HG03460 (cell line): Measurements from ENCODE around the gene USH2A.
A peak's percentile ranks its signal among the peaks of the same experiment; 100 is the strongest.

Source experiments
- ATAC-seq: cut with Tn5 transposase; IDR thresholded peaks from one replicate; pipeline ENCODE4 v1.9.1; 2021; ENCODE audit not compliant: unreplicated experiment

Gene USH2A

DNA sequence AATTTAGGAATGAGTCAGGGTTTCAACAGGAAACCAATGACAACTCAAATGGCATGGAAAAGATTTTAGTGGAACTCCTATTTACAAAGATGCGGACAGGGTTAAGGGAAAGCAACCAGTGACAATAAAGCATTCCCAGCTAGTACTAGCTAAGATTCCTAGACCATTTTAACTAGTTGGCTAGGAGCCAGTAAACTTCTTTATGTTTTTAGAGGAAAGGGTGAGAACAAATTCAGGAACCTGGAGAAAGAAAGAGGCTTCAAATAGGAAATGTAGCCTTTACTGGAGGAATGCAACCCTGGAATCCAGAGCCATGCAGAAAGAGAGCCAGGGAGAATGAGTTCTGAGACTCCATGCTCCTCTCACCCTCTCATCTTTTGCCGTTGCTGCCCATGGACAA is 439.6 kb downstream of the USH2A start:
- no peak for ATAC-seq

DNA sequence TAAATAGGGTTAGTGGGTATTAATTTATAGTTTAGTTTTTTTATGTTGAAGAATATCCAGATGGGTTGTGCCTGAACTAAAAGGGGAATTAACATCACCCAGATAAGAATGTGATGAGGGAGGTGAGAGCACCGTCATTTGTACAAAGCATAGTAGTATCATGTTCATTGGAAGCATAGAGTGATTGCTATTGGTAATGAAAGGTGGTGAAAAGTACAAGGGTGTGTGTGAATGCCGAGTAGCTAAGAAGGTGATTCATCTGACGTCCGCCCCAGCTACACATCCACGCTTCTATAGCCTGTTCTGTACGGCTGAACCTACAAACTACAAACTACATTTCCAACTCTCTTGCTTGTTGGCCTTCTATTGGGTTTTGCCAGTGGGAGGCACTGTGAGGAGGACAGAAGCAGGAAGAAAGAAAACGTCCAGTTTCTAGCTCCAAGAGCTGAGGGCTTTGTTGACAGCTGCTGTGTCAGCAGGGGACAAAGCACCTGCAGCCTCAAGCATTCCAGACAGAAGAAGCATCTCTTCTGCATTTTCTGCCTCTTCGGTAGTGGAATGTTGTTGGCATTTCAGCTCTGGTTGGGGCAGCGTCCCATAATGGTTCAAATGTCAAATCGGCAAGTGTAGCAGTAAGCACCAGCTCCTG is 451.3 kb downstream of the USH2A start:
- ATAC-seq, result no peak

DNA sequence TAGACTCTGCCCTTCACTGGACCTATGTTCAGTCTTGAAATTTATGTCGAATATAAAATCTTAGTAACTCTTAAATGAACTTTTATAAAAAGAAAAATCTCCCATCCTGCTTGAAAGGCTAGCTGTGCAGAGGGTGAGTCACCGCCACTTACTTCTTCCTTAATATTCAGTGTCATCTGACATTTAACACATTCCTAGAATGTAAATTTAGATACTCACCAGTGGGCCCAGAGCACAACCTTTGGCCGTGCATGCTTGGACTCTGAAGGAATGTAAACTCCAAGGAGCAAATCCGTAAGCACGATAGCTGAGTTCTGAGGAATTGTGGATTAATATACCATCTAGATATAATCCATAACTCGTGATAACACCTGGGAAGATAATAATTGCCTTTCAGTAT is 452.8 kb downstream of the USH2A start:
- ATAC-seq, result no peak

GRCh38 chr1:215963621-215964020 is 459.6 kb downstream of the USH2A start:
- no peak for ATAC-seq

- no peak for ATAC-seq
Measured at GRCh38 chr1:215963040-215963439, 460.2 kb downstream of the USH2A start.

DNA sequence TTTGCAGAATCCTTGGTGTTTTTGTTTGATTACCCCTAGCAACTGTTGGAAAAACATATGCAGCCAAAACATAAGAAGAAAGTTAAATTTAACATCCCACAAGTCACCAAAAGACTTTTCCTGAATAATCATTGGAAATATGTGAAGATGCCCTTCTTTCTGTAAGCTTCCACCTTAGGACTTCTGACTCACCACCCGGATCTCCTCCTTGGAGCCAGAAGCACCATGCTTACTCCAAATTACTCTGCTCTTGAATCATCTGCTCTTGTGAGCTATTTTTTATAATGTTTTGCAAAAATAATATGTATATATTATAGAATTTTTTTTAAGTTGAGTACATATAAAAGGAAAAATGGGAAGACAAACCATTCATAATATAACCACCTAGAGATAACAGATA is 464.4 kb downstream of the USH2A start:
- ATAC-seq, result no peak

DNA sequence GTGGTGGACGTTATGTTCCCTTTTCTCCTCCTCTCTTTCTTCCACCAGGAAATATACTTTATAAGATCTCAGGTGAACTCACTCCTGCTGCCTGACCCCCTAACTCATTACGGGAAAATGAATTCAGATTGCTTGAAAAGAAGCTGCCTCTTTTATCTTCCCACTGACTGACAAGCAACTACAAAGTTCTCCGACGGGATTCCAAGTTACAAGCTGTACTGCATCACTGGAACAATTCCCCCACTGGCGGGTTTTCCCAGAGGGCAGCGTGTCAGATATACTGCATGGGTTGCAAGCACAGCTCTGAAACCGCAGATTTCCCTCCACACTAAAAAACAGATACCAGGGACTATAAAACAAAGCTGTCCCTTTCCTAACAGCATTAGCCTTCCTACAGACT is 465.6 kb downstream of the USH2A start:
- no peak for ATAC-seq

DNA sequence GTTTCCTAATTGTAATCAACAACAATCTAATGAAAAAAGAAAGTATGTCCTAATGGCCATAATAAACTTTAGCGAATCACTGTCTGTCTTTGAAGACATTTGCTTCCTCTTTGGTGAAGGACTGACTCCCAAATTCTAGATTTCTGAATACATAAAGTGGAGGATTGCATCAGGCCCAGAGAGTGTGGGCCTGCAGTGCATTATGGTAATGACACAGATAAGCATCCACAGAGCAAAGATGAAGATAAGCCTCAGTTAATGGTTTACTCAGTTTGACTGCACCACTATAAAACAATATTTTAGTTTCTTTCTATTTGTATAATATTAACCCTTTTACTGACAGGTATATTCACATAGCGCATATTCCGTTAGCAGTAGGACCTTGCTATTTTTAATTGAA is 490.7 kb downstream of the USH2A start:
- no peak for ATAC-seq

DNA sequence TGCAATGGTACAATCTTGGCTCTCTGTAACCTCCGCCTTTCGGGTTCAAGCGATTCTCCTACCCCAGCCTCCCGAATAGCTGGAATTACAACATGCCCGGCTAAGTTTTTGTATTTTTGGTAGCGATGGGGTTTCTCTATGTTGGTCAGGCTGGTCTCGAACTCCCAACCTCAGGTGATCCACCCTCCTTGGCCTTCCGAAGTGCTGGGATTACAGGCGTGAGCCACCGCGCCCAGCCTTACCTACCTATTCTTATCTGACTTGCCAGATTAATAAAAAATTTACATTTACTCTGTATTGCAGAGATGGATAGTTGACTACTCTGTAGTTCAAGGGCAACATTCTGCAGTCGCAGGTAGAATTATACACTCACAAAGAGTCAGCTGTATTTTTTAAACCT is 496.6 kb downstream of the USH2A start:
- no peak for ATAC-seq

DNA sequence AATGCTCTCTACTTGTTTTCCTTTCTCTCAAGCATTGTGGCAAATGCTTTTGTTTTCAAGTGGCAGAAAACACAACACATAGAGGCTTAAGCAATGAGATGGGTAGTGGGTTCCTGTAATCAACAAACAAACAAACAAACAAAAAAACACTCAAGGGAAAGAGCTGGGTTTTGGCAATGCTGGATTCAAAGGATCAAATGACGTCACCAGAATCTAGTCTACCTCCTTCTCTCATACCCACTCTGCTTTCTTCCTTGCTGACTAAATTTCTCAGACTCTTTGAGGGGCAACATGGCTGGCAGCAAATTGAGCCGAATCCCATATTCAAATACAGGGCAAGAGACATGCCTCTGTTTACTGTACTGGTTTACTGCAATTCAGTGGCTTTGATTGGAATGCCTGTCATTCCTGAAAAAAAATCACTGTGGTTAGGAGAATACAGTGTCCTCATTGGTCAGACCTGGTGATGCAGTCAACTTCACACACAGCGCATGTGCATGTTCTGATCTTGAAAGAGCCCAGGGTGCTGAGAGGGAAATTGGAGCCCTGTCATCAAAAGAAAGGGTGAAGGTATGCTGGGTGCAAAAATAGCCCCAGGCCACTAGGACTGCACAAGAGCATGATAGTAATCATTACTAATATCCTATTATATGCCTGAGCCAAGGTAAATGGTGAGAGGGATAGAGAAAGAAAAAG is 500.0 kb downstream of the USH2A start:
- ATAC-seq, result no peak

GRCh38 chr1:215911406-215911968 is 511.8 kb downstream of the USH2A start:
- ATAC-seq, result no peak

DNA sequence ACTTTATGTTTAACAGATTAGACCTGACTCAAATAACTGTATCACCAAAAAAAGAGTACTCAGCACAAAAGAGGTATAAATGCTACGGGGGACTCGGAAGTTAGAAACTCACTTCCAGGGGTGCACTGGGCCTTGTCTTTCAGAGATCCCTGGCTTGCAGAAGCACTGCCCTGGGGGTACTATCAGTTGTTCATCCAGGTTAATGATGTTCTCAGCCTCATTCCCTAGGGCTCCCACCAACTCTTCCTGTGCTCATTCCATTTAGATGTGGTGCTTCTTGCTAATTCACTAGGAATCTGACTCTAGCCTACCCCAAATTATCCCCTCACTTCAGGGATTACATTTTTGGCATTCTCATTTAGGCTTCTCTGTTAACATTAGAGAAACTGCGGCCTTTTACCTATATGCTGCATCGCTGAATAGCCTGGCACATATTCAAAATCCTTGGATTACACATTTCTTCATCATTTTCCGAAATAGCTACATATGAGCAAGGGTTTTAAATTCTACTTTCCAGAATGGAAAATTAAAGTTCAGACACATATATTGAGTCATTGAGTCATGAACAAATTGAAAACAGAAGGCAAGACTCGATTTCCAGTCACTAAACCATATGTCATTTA is 517.6 kb downstream of the USH2A start:
- no peak for ATAC-seq

DNA sequence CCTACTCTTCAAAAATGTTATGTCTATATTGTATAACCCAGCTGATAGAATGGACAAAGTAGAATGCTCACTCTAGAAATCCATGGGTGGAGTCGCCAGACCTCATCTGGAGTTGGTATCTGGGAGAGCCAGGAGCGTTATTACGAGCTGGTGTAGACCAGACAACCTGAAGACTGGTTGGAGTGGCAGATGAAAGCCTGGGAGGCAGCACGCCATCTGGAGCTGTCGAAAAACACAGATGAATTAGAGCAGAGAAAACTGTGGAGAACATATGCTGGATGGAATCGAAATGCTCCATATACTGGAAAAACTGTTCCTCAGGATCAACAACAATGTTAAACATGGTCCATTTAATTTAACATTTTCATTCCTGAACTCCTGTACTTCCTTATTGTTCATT is 522.6 kb downstream of the USH2A start:
- no peak for ATAC-seq

GRCh38 chr1:215899901-215900300 is 523.3 kb downstream of the USH2A start:
- ATAC-seq, result no peak

DNA sequence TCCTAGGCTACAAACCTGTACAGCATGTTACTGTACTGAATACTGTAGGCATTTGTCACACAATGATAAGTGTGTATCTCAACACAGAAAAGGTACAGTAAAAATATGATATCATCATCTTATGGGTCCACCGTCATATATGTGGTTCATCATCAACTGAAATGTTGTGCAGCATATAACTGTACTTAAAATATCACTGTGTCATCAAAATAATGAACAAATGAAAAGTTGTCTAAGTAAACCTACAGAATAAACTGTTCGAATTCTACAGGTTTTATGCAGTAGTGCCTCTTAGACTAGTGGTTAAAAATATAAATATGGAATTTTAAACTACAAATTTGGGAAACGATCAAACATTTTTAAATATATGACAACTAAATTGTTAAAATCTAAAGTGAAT is 527.4 kb downstream of the USH2A start:
- no peak for ATAC-seq

DNA sequence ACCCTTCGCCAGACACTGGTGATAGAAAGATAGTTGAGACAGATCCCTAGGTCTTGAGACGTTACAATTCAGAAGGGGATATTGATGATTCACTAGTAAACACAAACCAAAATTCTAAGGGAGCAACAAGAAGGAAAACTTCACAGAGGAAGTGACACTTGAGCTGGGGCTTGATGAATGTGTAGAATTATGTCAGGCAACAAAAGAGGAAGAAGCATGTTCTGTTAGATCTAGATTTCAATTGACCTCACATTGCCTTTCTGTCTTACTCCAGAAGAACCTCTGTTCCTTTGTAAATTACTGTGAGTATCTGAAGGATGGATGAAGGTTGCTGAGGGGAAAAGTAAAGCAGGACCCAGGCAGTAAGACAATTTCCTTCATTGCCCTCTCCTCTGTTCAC is 528.0 kb downstream of the USH2A start:
- no peak for ATAC-seq

- no peak for ATAC-seq
Measured at GRCh38 chr1:215894617-215895016, 528.6 kb downstream of the USH2A start.

GRCh38 chr1:215891266-215892057 is 531.8 kb downstream of the USH2A start:
- no peak for ATAC-seq

DNA sequence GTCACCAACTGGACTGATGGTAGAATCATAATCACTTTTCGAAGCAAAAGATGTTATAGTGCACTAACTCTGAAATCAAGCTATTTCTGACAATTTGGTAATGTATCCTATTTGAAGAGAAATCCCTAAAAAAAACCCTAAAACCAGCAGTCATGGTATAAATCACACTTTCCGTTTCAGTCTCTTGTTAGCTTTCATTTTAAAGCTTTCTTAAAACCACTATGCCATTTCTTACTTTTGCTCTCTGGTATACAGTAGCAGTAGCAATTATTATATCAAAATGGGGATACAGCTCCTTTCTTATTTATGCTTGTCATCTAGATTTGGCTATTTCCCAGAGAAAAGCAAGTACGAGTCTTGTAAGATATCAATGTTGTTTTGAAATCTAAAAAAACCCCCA is 532.8 kb downstream of the USH2A start:
- ATAC-seq, result peak; percentile 63

DNA sequence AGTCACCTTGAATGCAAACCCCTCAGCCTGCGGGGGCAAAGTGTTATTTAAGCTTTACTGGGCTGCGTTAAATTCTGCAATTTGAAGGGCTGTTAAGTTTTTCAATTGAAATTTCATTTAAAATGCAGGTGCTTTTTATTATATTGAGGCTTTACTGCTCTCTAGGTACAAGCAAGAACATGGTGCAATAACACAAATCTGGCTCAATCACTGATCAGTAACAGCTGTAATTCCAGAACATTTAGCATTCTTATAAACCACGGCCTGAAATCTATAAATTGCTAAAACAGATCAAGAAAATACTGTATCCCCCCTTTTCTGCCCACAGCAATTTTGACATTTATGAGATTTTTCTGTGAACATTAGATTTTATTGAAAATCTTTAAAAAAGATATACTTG is 533.4 kb downstream of the USH2A start:
- ATAC-seq, result no peak

- ATAC-seq, result no peak
Measured at GRCh38 chr1:215888159-215888558, 535.1 kb downstream of the USH2A start.
